ENCODE results near the gene LRRTM4.
"Not testable (repeated sequence)": the region's sequence is repeated elsewhere in the genome, so short reads cannot be mapped to it uniquely, and the experiment has no call there.

Gene LRRTM4

DNA sequence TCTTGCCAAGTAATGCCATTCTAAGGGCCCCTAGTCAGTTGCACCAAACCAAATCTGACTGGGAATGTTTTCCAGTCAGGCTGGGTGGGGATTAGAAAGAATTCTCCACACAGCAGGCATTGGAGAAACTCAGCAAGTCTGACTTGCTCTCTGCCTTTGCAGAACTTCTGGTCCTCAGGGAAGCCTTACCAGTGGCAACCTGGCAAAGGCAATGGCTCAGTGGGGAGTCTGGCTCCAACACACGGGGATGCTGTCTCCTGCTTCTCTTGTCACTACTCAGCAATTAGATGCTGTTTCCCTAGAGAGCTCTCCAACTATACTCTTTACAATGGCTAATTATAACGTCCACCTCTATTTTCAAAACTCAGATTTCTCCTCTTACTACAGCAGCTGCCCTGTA lies 810.7 kb downstream of the LRRTM4 start:
- TF ChIP-seq, protein P1, sequence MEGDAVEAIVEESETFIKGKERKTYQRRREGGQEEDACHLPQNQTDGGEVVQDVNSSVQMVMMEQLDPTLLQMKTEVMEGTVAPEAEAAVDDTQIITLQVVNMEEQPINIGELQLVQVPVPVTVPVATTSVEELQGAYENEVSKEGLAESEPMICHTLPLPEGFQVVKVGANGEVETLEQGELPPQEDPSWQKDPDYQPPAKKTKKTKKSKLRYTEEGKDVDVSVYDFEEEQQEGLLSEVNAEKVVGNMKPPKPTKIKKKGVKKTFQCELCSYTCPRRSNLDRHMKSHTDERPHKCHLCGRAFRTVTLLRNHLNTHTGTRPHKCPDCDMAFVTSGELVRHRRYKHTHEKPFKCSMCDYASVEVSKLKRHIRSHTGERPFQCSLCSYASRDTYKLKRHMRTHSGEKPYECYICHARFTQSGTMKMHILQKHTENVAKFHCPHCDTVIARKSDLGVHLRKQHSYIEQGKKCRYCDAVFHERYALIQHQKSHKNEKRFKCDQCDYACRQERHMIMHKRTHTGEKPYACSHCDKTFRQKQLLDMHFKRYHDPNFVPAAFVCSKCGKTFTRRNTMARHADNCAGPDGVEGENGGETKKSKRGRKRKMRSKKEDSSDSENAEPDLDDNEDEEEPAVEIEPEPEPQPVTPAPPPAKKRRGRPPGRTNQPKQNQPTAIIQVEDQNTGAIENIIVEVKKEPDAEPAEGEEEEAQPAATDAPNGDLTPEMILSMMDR (IDR thresholded peaks at IDR 0.05; ENCODE audit: insufficient read depth, low read depth, low read length, missing control alignments): no peak
- H3K4me3 ChIP-seq (ENCODE audit: low read length): no peak overlapping the region

DNA sequence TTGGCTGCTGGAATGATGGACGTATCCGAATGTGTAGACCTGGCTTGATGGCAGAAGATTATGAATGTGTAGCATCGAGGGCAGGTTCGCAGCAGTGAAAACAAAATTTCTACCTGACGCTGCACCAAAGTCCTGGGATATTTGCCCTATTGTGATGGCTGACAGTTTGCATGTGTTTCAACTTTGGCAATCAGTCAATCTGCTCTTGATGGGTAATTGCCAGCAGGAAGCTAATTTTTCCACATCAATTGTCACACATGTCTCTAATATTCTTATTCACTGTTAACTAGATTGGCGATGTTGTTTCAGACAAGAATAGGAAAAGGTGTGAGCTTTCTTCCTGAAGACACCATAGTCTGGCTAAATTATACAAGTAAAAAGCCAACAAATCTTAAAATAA lies 821.3 kb downstream of the LRRTM4 start:
- no peak for DNase-seq (ENCODE audit: low read depth)
- H3K4me3 ChIP-seq (ENCODE audit: low read length): no peak overlapping the region
- TF ChIP-seq, protein P1 (IDR thresholded peaks at IDR 0.05; ENCODE audit: insufficient read depth, low read depth, low read length, missing control alignments): no peak

More for the DNA sequence above, 810.7 kb downstream of the LRRTM4 start:
- DNase-seq (ENCODE audit: low read depth): no peak

DNA sequence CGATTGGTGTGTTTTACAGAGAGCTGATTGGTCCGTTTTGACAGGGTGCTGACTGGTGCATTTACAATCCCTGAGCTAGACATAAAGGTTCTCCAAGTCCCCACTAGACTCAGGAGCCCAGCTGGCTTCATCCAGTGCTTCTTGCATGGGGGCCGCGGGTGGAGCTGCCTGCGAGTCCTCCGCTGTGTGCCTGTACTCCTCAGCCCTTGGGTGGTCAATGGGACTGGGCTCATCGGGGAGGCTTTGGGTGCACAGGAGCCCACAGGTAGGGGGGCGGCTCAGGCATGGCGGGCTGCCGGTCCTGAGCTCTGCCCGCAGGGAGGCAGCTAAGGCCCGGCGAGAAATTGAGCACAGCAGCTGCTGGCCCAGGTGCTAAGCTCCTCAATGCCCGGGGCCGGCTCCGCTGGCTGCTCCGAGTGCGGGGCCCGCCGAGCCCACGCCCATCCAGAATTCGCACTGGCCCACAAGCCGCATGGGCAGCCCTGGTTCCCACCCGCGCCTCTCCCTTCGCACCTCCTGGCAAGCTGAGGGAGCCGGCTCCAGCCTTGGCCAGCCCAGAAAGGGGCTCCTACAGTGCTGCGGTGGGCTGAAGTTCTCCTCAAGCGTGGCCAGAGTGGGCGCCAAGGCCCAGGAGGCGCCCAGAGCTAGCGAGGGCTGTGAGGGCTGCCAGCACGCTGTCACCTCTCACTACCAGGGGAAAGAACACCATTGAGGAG lies 824.0 kb downstream of the LRRTM4 start:
- DNase-seq (ENCODE audit: low read depth); H3K4me3 ChIP-seq (ENCODE audit: low read length): not testable (repeated sequence)

Data from epithelial cell of esophagus (primary cell).